K562 (cell line): Measurements from ENCODE around the gene RPUSD1. TPM values are rescaled to one million over a fixed set of nuclear protein-coding genes. Genes with fewer than 3 reads are reported as not detected.

Experiments
- ATAC-seq: fragments of 200-7000 bp; cut with Tn5 transposase; 3 replicates; pipeline ENCODE4 v1.9.1; 2020; ENCODE audit warnings: moderate library complexity
- BruUV-seq: library from RNA; stranded (reverse); fragments of 400-500 nt; replicated peaks from 2 replicates; lab custom pipeline; 2021; lab: Mats Ljungman, UMichigan
- CTCF ChIA-PET: fragments of 300-600 bp; formaldehyde crosslinking; extraction: SDS; loops from one replicate; lab custom pipeline; 2021; ENCODE audit warnings: low intra/inter-chr PET ratio; lab: Yijun Ruan, JAX
- POLR2A ChIA-PET: fragments of 300-600, 350-650 bp; sonication (Branson Sonifier 250); formaldehyde crosslinking; extraction: SDS; loops from one replicate; lab custom pipeline; 2021; ENCODE audit warnings: antibody characterized with exemption, inconsistent platforms; lab: Yijun Ruan, JAX
- DNase-seq, 4 experiments: peaks; one replicate each; pipeline versions ENCODE4 v3.0.0 to v3.0.0-alpha.2; 2011 to 2018; ENCODE audit warnings: low spot score in 3 of 4, mixed read lengths in 3 of 4; ENCODE audit errors: extremely low read depth in 1 of 4
- FAIRE-seq: peaks from 2 replicates; lab custom pipeline; 2011; peaks lifted over from hg19 to GRCh38; lab: Jason Lieb, UNC
- H2AFZ ChIP-seq: 2 replicates; pipeline ENCODE4 v1.6.0; 2011; ENCODE audit warnings: low read depth, low read length, control low read depth, inconsistent platforms
- H3K27ac ChIP-seq: fragments of 200-600 bp; 3 replicates; pipeline ENCODE4 v1.8.0; 2011; ENCODE audit warnings: low read depth, mild to moderate bottlenecking, control low read depth, inconsistent platforms, low read length, moderate library complexity, mixed read lengths; ENCODE audit errors: extremely low read depth
- H3K27me3 ChIP-seq, 2 experiments: fragments of 300-600 bp in 1 of 2; 2 replicates in 1 of 2; 3 replicates in 1 of 2; pipeline versions ENCODE4 v1.6.0 to v1.8.0; 2011; ENCODE audit warnings: inconsistent platforms in 2 of 2, low read length in 2 of 2, mild to moderate bottlenecking in 1 of 2, mixed read lengths in 1 of 2, moderate library complexity in 1 of 2; ENCODE audit not compliant: control insufficient read depth in 2 of 2, insufficient read depth in 2 of 2
- H3K36me3 ChIP-seq: fragments of 300-600 bp; 3 replicates; pipeline ENCODE4 v1.8.0; 2011; ENCODE audit warnings: mild to moderate bottlenecking, low read length, inconsistent platforms; ENCODE audit not compliant: control insufficient read depth, insufficient read depth
- H3K4me1 ChIP-seq, 2 experiments: fragments of 200-600 bp in 1 of 2; replicated peaks in 1 of 2; 2 replicates in 1 of 2; 3 replicates in 1 of 2; pipeline versions ENCODE4 v1.5.1 to v1.8.0; 2011; ENCODE audit warnings: inconsistent platforms in 2 of 2, low read length in 2 of 2, mild to moderate bottlenecking in 1 of 2, mixed read lengths in 1 of 2, moderate library complexity in 1 of 2; ENCODE audit not compliant: control insufficient read depth in 2 of 2, insufficient read depth in 2 of 2
- H3K4me2 ChIP-seq: 2 replicates; pipeline ENCODE4 v1.6.1; 2011; ENCODE audit warnings: low read length, control low read depth, inconsistent platforms, mixed read lengths; ENCODE audit not compliant: insufficient read depth
- H3K4me3 ChIP-seq: fragments of 200-600 bp; sonication (generic), shearing (Covaris generic); 2 replicates; pipeline ENCODE4 v1.5.1; 2016; ENCODE audit warnings: control low read depth, inconsistent platforms
- H3K79me2 ChIP-seq: fragments of 200-600 bp; 3 replicates; pipeline ENCODE4 v1.8.0; 2011; ENCODE audit warnings: low read length, inconsistent platforms; ENCODE audit not compliant: control insufficient read depth, insufficient read depth
- H3K9ac ChIP-seq, 2 experiments: 2 replicates each; pipeline versions ENCODE4 v1.6.0 to v1.6.1; 2011; ENCODE audit warnings: low read depth in 2 of 2, low read length in 2 of 2, control low read depth in 1 of 2, inconsistent platforms in 1 of 2, mild to moderate bottlenecking in 1 of 2, mixed read lengths in 1 of 2; ENCODE audit not compliant: insufficient read depth in 1 of 2
- H3K9me1 ChIP-seq: one replicate; pipeline ENCODE4 v1.6.0; 2011; ENCODE audit warnings: inconsistent platforms, mild to moderate bottlenecking, low read length, moderate library complexity; ENCODE audit not compliant: control insufficient read depth, insufficient read depth
- H3K9me3 ChIP-seq: replicated peaks from 2 replicates; pipeline ENCODE4 v1.5.1; 2011; ENCODE audit warnings: low read depth, low read length, inconsistent platforms; ENCODE audit not compliant: control insufficient read depth, insufficient read depth
- H4K20me1 ChIP-seq: replicated peaks from 2 replicates; pipeline ENCODE4 v1.6.1; 2011; ENCODE audit warnings: low read length, inconsistent platforms, mixed read lengths; ENCODE audit not compliant: control insufficient read depth, insufficient read depth
- NCOA2 ChIP-seq, 2 experiments: fragments of 450-650 bp; IDR thresholded peaks; 2 replicates each; pipeline ENCODE4 v1.6.1; 2018; ENCODE audit warnings: mild to moderate bottlenecking in 2 of 2, moderate library complexity in 1 of 2; ENCODE audit not compliant: partially characterized antibody in 2 of 2
- PYGO2 ChIP-seq: fragments of 450-650 bp; IDR thresholded peaks from 2 replicates; pipeline ENCODE4 v1.6.1; 2016; ENCODE audit warnings: mild to moderate bottlenecking, missing genetic modification characterization, moderate library complexity, missing compliant biosample characterization
- SUPT5H ChIP-seq: fragments of 450-650 bp; IDR thresholded peaks from 2 replicates; pipeline ENCODE4 v1.6.1; 2016
- ZBTB8A ChIP-seq: fragments of 450-650 bp; IDR thresholded peaks from 2 replicates; pipeline ENCODE4 v1.6.1; 2018; ENCODE audit warnings: mild to moderate bottlenecking, moderate library complexity; ENCODE audit not compliant: partially characterized antibody
- ZNF561 ChIP-seq: fragments of 450-650 bp; formaldehyde crosslinking; conservative IDR thresholded peaks from 2 replicates; pipeline ENCODE4 v1.4.0; 2020; ENCODE audit warnings: mild to moderate bottlenecking, moderate library complexity
- WGBS: fragments of 100-300 bp; shearing (Covaris generic); methylation state at CpG from one replicate; pipeline ENCODE4 v1.1.6; 2016; ENCODE audit warnings: low coverage, mixed read lengths; ENCODE audit not compliant: insufficient coverage; ENCODE audit errors: missing lambda C conversion rate; 5-methylcytosine and 5-hydroxymethylcytosine counted together
- in situ Hi-C: fragments of 300-500 bp; cut with MboI; formaldehyde crosslinking; loops from 4 replicates; pipeline ENCODE4 v1.15.0; 2018; ENCODE audit warnings: inconsistent platforms, mixed read lengths
- intact Hi-C: fragments of 100-400 bp; cut with micrococcal nuclease; formaldehyde crosslinking; loops from 2 replicates; pipeline ENCODE4 v1.14.2; 2022
- polyA plus RNA-seq, 8 experiments: library from polyadenylated mRNA; depleted of rRNA in 4 of 8; stranded (reverse) in 5 of 8; unstranded in 3 of 8; fragments of >200 nt; fragmentation: Nextera tagmentation in 2 of 8; fragmentation: Illumina TruSeq in 1 of 8; extraction: Ambion mirVana in 2 of 8; extraction: Trizol in 1 of 8; gene quantifications; 2 replicates each; pipeline versions ENCODE4 v1.2.1 to v1.2.3, GENCODE V29; 2011 to 2014; ENCODE audit warnings: inconsistent platforms in 1 of 8, missing spikeins in 1 of 8
- total RNA-seq, 7 experiments: library from RNA; depleted of rRNA in 6 of 7; stranded (reverse); fragments of >200 nt in 6 of 7; fragmentation: Illumina TruSeq in 2 of 7; extraction: Trizol in 2 of 7; gene quantifications; 2 replicates each; pipeline versions ENCODE4 v1.2.1 to v1.2.3, GENCODE V29; 2011 to 2021; ENCODE audit warnings: low replicate concordance in 1 of 7

RPUSD1 gene
- total and polyA plus RNA-seq, 9 of the 15 experiments (the other 6 are each of a cell fraction or from before 2014, with no cell fraction given) = 0.45 to 56.6 (median 12.0) TPM

DNA sequence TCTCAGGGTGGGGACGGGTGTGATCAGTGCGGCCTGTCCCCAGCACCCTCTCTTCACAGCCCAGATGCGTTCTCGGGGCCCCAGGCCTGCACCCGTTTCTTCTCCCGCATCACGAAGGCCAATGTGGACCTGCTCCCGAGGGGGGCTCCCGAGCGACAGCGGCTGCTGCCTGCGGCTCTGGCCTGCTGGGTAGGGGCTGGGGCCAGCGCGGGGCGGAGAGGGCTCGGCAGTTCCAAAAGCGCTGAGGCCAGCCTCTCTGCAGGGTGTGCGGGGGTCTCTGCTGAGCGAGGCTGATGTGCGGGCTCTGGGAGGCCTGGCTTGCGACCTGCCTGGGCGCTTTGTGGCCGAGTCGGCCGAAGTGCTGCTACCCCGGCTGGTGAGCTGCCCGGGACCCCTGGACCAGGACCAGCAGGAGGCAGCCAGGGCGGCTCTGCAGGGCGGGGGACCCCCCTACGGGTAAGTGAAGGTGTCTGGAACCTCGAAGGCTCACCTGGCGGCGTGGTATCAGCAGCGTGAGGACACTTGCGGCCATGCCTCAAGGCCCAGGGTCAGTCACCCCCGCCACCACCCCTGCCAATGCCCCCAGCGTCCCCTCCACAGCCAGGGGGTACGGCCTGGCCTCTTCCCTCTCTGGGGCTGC is 23.2 kb downstream of the RPUSD1 start:
- no peak for TF ChIP-seq PYGO2
- TF ChIP-seq SUPT5H = no peak
- TF ChIP-seq ZBTB8A = no peak
- TF ChIP-seq ZNF561 (CRISPR knock-in tag) = no peak
- no peak for TF ChIP-seq NCOA2 (IDR thresholded peaks at IDR 0.05; ENCODE audit: partially characterized antibody in 2 of 2)
- FAIRE-seq = no peak
- DNase-seq = no peak
- ChIA-PET POLR2A (no interaction called here), CTCF (no interaction called here)
- in situ Hi-C loops (no loop called here), intact Hi-C loops (no loop called here)
- Histone ChIP-seq H3K9ac (no peak overlapping the region), H3K27ac (no peak overlapping the region), H3K36me3 (no peaks in the 10 kb centered on the region), H2AFZ (no peak overlapping the region), H3K79me2 (no peaks in the 10 kb centered on the region), H3K9me1 (no peaks in the 10 kb centered on the region), H4K20me1 (0 out of 2 replicates have a peak, but pooled peaks cover 3% of the 10 kb centered on the region), H3K27me3 (peaks cover 0 to 6% of the 10 kb centered on the region in 2 experiments; a peak in 1 of 5 replicates), H3K4me2 (no peak overlapping the region), H3K4me1 (peaks cover 0 to 86% of the 10 kb centered on the region in 2 experiments; a peak in 2 of 5 replicates), H3K9me3 (no peaks in the 10 kb centered on the region), H3K4me3 (no peak overlapping the region)
- ATAC-seq = 0 out of 3 replicates have a peak, but pooled peaks have one; percentile 9
- WGBS = 28% methylated on average over 21 of the region's 38 CpGs
- no TSS peak for BruUV-seq
